ENCODE measurements around the gene PODXL2.
"Not testable (repeated sequence)": the region's sequence is repeated elsewhere in the genome, so short reads cannot be mapped to it uniquely, and the experiment has no call there.

The PODXL2 gene

GRCh38 chr3:127689266-127689860 is 60.4 kb downstream of the PODXL2 start:
- DNase-seq (ENCODE audit: low spot score), result no peak

- DNase-seq (ENCODE audit: low spot score), result no peak
Observed at GRCh38 chr3:127690106-127690505, 61.1 kb downstream of the PODXL2 start.

- DNase-seq (ENCODE audit: low spot score), result no peak
Observed at GRCh38 chr3:127690823-127691452, 62.0 kb downstream of the PODXL2 start.

- no peak for DNase-seq (ENCODE audit: low spot score)
Observed at GRCh38 chr3:127691489-127691888, 62.5 kb downstream of the PODXL2 start.

- no peak for DNase-seq (ENCODE audit: low spot score)
Observed at GRCh38 chr3:127691974-127692373, 63.0 kb downstream of the PODXL2 start.

GRCh38 chr3:127692501-127693335 is 63.7 kb downstream of the PODXL2 start:
- DNase-seq (ENCODE audit: low spot score), result no peak

GRCh38 chr3:127693336-127693843 is 64.4 kb downstream of the PODXL2 start:
- no peak for DNase-seq (ENCODE audit: low spot score)

GRCh38 chr3:127694467-127695215 is 65.7 kb downstream of the PODXL2 start:
- DNase-seq (ENCODE audit: low spot score), result peak; percentile 32

GRCh38 chr3:127697551-127698240 is 68.7 kb downstream of the PODXL2 start:
- DNase-seq (ENCODE audit: low spot score), result peak; percentile 78

GRCh38 chr3:127698286-127698685 is 69.3 kb downstream of the PODXL2 start:
- no peak for DNase-seq (ENCODE audit: low spot score)

- no peak for DNase-seq (ENCODE audit: low spot score)
Observed at GRCh38 chr3:127698691-127699415, 69.9 kb downstream of the PODXL2 start.

GRCh38 chr3:127699416-127700300 is 70.7 kb downstream of the PODXL2 start:
- DNase-seq (ENCODE audit: low spot score), result no peak

- DNase-seq (ENCODE audit: low spot score), result no peak
Observed at GRCh38 chr3:127700406-127700805, 71.4 kb downstream of the PODXL2 start.

GRCh38 chr3:127701280-127701911 is 72.4 kb downstream of the PODXL2 start:
- DNase-seq (ENCODE audit: low spot score), result no peak

- no peak for DNase-seq (ENCODE audit: low spot score)
Observed at GRCh38 chr3:127702151-127702578, 73.2 kb downstream of the PODXL2 start.

GRCh38 chr3:127704840-127705239 is 75.9 kb downstream of the PODXL2 start:
- DNase-seq (ENCODE audit: low spot score), result not testable (repeated sequence)

GRCh38 chr3:127706312-127706711 is 77.3 kb downstream of the PODXL2 start:
- DNase-seq (ENCODE audit: low spot score), result no peak

- DNase-seq (ENCODE audit: low spot score), result no peak
Observed at GRCh38 chr3:127706785-127707351, 77.9 kb downstream of the PODXL2 start.

- DNase-seq (ENCODE audit: low spot score), result no peak
Observed at GRCh38 chr3:127707851-127708411, 78.9 kb downstream of the PODXL2 start.

Data from germinal center (tissue), 1 donor.